Panc1 (cell line): ENCODE measurements around the gene PTPRF. TPM values are rescaled to one million over a fixed set of nuclear protein-coding genes. Genes with fewer than 3 reads are reported as not detected.

Experiments used
- ATAC-seq: fragments of 200-7000 bp; cut with Tn5 transposase; 2 replicates; pipeline ENCODE4 v1.9.1; 2020; ENCODE audit warnings: mild to moderate bottlenecking, moderate library complexity
- BruUV-seq: library from RNA; stranded (reverse); fragments of 400-500 nt; replicated peaks from 2 replicates; lab custom pipeline; 2021; lab: Mats Ljungman, UMichigan
- CTCF ChIA-PET: fragments of 300-600 bp; sonication (Branson Sonifier 250); formaldehyde crosslinking; loops from one replicate; lab custom pipeline; 2022; ENCODE audit warnings: antibody characterized with exemption; lab: Charles Lee
- POLR2A ChIA-PET: fragments of 300-600 bp; sonication (Branson Sonifier 250); formaldehyde crosslinking; loops from one replicate; lab custom pipeline; 2022; ENCODE audit warnings: antibody characterized with exemption; lab: Charles Lee
- DNase-seq: peaks from one replicate; pipeline ENCODE4 v3.0.0-alpha.2; 2010; ENCODE audit warnings: low read depth, low spot score
- H3K27ac ChIP-seq: 2 replicates; pipeline ENCODE4 v1.5.1; 2011; ENCODE audit warnings: mild to moderate bottlenecking, low read length, inconsistent platforms
- H3K27me3 ChIP-seq: fragments of 200-500 bp; sonication (Bioruptor generic); 2 replicates; pipeline ENCODE4 v1.6.0; 2014; ENCODE audit warnings: low read length, inconsistent platforms; ENCODE audit not compliant: control insufficient read depth, insufficient read depth
- H3K36me3 ChIP-seq: fragments of 200-500 bp; sonication (Bioruptor generic); 2 replicates; pipeline ENCODE4 v1.5.1; 2014; ENCODE audit warnings: inconsistent platforms, mild to moderate bottlenecking, low read length, moderate library complexity; ENCODE audit not compliant: control insufficient read depth, insufficient read depth
- H3K4me1 ChIP-seq: 2 replicates; pipeline ENCODE4 v1.5.1; 2011; ENCODE audit warnings: inconsistent platforms, mild to moderate bottlenecking, low read length, moderate library complexity; ENCODE audit not compliant: control insufficient read depth, insufficient read depth
- H3K4me3 ChIP-seq, 2 experiments: 2 replicates each; pipeline ENCODE4 v1.5.1; 2011 to 2012; ENCODE audit warnings: low read depth in 2 of 2, low read length in 2 of 2, mild to moderate bottlenecking in 2 of 2, inconsistent platforms in 1 of 2, moderate library complexity in 1 of 2
- H3K9me3 ChIP-seq: fragments of 200-500 bp; sonication (Bioruptor generic); 2 replicates; pipeline ENCODE4 v1.5.1; 2014; ENCODE audit warnings: low read depth, mild to moderate bottlenecking, inconsistent platforms, low read length, moderate library complexity; ENCODE audit not compliant: control insufficient read depth, insufficient read depth
- CTCF ChIP-seq: fragments of 450-650 bp; IDR thresholded peaks from 2 replicates; pipeline ENCODE4 v1.5.1; 2017; ENCODE audit warnings: mild to moderate bottlenecking
- POLR2AphosphoS5 ChIP-seq: IDR thresholded peaks from 2 replicates; pipeline ENCODE4 v1.6.1; 2012; ENCODE audit warnings: mild to moderate bottlenecking, low read depth, low read length, moderate library complexity
- REST ChIP-seq, 2 experiments: IDR thresholded peaks; 2 replicates each; pipeline ENCODE4 v1.6.1; 2011 to 2012; ENCODE audit warnings: low read depth in 2 of 2, control low read depth in 1 of 2, low read length in 1 of 2, mild to moderate bottlenecking in 1 of 2, moderate library complexity in 1 of 2; ENCODE audit not compliant: insufficient read depth in 1 of 2
- SIN3A ChIP-seq: IDR thresholded peaks from 2 replicates; pipeline ENCODE4 v1.6.1; 2012; ENCODE audit warnings: low read depth, mild to moderate bottlenecking, low read length, moderate library complexity, borderline replicate concordance; ENCODE audit not compliant: insufficient read depth
- TCF7L2 ChIP-seq: IDR thresholded peaks from 2 replicates; pipeline ENCODE4 v1.6.1; 2011; ENCODE audit warnings: mild to moderate bottlenecking, low read depth, low read length, inconsistent platforms
- in situ Hi-C: cut with HindIII; loops from 2 replicates; pipeline ENCODE4 v1.10.0; 2016; ENCODE audit warnings: low sequenced_read_pairs, low pct_unique_long_range_greater_than_20kb
- intact Hi-C: fragments of 100-400 bp; cut with micrococcal nuclease; formaldehyde crosslinking; loops from one replicate; pipeline ENCODE4 v1.10.0; 2022; ENCODE audit not compliant: unreplicated experiment
- total RNA-seq: library from RNA; stranded (reverse); gene quantifications from one replicate; pipeline ENCODE4 v1.2.1, GENCODE V29; 2021; ENCODE audit not compliant: unreplicated experiment

PTPRF gene
- total RNA-seq, 1 experiment from 2014 or later = 77.5 TPM

- H3K27ac ChIP-seq = no peak overlapping the region
- ATAC-seq (no peak), DNase-seq (no peak)
- intact Hi-C loops (no loop called here), in situ Hi-C loops (no loop called here)
- TF ChIP-seq REST (IDR thresholded peaks at IDR 0.05; ENCODE audit: insufficient read depth in 1 of 2, low read depth in 2 of 2, low read length in 1 of 2) (peak; percentile 76), TCF7L2 (no peak)
- BruUV-seq = no TSS peak
- H3K9me3 ChIP-seq = no peaks in the 10 kb centered on the region
- CTCF ChIA-PET = no interaction called here
- no peaks in the 10 kb centered on the region for H3K4me1 ChIP-seq
- H3K27me3 ChIP-seq = no peaks in the 10 kb centered on the region
- no peak overlapping the region for H3K4me3 ChIP-seq
- no peaks in the 10 kb centered on the region for H3K36me3 ChIP-seq
- POLR2A ChIA-PET = no interaction called here
Observed at GRCh38 chr1:43632135-43632670, 101.5 kb downstream of the PTPRF start.

- BruUV-seq = no TSS peak
- intact Hi-C loops = no loop called here
- H3K9me3 ChIP-seq = no peaks in the 10 kb centered on the region
Observed at GRCh38 chr1:43634721-43635120, 104.0 kb downstream of the PTPRF start.

More at GRCh38 chr1:43634721-43635120, 104.0 kb downstream of the PTPRF start:
- TF ChIP-seq SIN3A (no peak), POLR2AphosphoS5 (no peak), TCF7L2 (no peak), CTCF (no peak), REST (IDR thresholded peaks at IDR 0.05; ENCODE audit: insufficient read depth in 1 of 2, low read depth in 2 of 2, low read length in 1 of 2) (no peak)
- POLR2A ChIA-PET = no interaction called here
- Histone ChIP-seq H3K4me3 (no peak overlapping the region), H3K27me3 (no peaks in the 10 kb centered on the region), H3K4me1 (no peaks in the 10 kb centered on the region), H3K36me3 (no peaks in the 10 kb centered on the region), H3K27ac (no peak overlapping the region)
- DNase-seq = no peak
- 0 out of 2 replicates have a peak, but pooled peaks have one; percentile 39 for ATAC-seq
- in situ Hi-C loops = no loop called here
- CTCF ChIA-PET = no interaction called here
